Vagina (tissue), 2 donors: ENCODE measurements around the gene SYNJ1. TPM values are rescaled to one million over a fixed set of nuclear protein-coding genes. Genes with fewer than 3 reads are reported as not detected.

Source experiments
- DNase-seq, 2 donors: peaks; one replicate each; pipeline ENCODE4 v3.0.0-alpha.2; 2017; ENCODE audit errors: extremely low spot score in 2 of 2
- H3K27ac ChIP-seq: fragments of 200-600 bp; sonication (generic); one replicate; pipeline ENCODE4 v1.5.1; 2019
- H3K27me3 ChIP-seq: fragments of 200-600 bp; sonication (generic); one replicate; pipeline ENCODE4 v1.5.1; 2019
- H3K36me3 ChIP-seq, 2 donors: fragments of 200-600 bp; sonication (generic); one replicate each; pipeline ENCODE4 v1.5.1; 2017 to 2019
- H3K4me1 ChIP-seq: fragments of 200-600 bp; sonication (generic); one replicate; pipeline ENCODE4 v1.5.1; 2019
- H3K4me3 ChIP-seq, 2 donors: fragments of 200-600 bp; sonication (generic); 1 replicate in 1 of 2; 2 replicates in 1 of 2; pipeline ENCODE4 v1.5.1; 2016 to 2019
- H3K9me3 ChIP-seq: fragments of 200-600 bp; sonication (generic); one replicate; pipeline ENCODE4 v1.5.1; 2019
- POLR2A ChIP-seq, 2 donors: fragments of 450-650 bp; IDR thresholded peaks; one replicate each; pipeline ENCODE4 v1.6.1; 2017; ENCODE audit warnings: antibody characterized with exemption in 2 of 2, mild to moderate bottlenecking in 2 of 2, moderate library complexity in 2 of 2
- POLR2AphosphoS5 ChIP-seq, 2 donors: sonication (generic); formaldehyde crosslinking; IDR thresholded peaks; one replicate each; pipeline ENCODE4 v1.9.0; 2017; ENCODE audit warnings: antibody characterized with exemption in 2 of 2, mild to moderate bottlenecking in 2 of 2, low read depth in 1 of 2; ENCODE audit not compliant: insufficient read depth in 1 of 2
- intact Hi-C: fragments of 100-400 bp; cut with DNase I; formaldehyde crosslinking; loops from one replicate; pipeline ENCODE4 v1.15.1; 2023
- total RNA-seq: library from RNA; depleted of rRNA; stranded (reverse); fragments of >200 nt; gene quantifications from one replicate; pipeline ENCODE4 v1.2.3, GENCODE V29; 2016
- TF ChIP-seq, protein P1 (sequence below), 3 experiments: fragments of 450-650 bp in 2 of 3; fragments of 200-600 bp in 1 of 3; sonication (generic) in 1 of 3; IDR thresholded peaks; one replicate each; pipeline ENCODE4 v1.5.1; 2017 to 2019; ENCODE audit warnings: antibody characterized with exemption in 3 of 3, mild to moderate bottlenecking in 2 of 3, moderate library complexity in 2 of 3

The SYNJ1 gene
- total RNA-seq, 1 donor from 2014 or later = 22.8 TPM

DNA sequence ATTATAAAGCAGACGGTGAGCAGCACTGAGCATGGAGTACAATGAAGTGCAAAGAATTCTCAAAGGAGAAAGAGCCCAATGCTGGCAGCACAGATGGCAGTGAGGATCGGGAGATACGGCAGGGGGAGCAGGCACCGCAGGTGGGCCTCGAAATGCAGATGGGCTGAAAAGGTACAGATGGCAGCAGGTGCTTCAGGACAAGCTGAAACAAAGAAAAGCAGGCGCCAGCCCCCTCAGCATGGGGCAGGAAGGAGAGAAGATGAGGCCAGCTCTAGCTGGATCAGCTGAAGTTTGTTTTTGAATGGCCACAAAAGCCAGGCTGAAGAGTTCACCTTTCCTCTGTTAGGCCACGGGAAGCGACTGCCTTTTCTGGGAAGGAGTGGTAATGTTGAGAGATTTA is 123.3 kb downstream of the SYNJ1 start:
- intact Hi-C loops = no loop called here
- no peak overlapping the region for H3K27ac ChIP-seq
- no peak for TF ChIP-seq POLR2AphosphoS5 (IDR thresholded peaks at IDR 0.05; ENCODE audit: insufficient read depth in 1 of 2, low read depth in 1 of 2)
- no peaks in the 10 kb centered on the region for H3K9me3 ChIP-seq
- H3K36me3 ChIP-seq = peaks cover 0 to 76% of the 10 kb centered on the region in 2 donors
- no peak for DNase-seq
- H3K27me3 ChIP-seq = no peaks in the 10 kb centered on the region
- H3K4me1 ChIP-seq = no peaks in the 10 kb centered on the region
- H3K4me3 ChIP-seq = no peak overlapping the region

DNA sequence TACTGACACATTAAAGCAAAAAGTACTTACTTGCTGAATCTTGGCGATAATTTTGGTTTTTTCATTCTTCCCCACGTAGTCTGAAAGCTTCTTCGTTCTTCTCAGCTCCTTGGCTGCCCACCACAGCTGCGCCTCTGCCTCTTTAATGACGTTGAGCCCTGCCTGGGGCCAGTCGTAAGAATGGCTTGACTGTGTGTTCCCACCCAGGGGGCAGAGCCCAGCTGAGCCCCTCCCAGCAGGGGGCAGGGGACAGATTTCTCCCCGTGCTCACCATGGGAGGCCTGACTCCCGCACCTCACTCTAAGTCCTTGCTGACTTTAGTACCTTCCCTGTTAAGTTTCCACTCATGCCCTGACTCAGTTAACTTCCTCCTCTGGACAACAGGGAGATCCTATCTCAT is 124.7 kb downstream of the SYNJ1 start:
- H3K27me3 ChIP-seq = no peaks in the 10 kb centered on the region
- TF ChIP-seq, protein P1, sequence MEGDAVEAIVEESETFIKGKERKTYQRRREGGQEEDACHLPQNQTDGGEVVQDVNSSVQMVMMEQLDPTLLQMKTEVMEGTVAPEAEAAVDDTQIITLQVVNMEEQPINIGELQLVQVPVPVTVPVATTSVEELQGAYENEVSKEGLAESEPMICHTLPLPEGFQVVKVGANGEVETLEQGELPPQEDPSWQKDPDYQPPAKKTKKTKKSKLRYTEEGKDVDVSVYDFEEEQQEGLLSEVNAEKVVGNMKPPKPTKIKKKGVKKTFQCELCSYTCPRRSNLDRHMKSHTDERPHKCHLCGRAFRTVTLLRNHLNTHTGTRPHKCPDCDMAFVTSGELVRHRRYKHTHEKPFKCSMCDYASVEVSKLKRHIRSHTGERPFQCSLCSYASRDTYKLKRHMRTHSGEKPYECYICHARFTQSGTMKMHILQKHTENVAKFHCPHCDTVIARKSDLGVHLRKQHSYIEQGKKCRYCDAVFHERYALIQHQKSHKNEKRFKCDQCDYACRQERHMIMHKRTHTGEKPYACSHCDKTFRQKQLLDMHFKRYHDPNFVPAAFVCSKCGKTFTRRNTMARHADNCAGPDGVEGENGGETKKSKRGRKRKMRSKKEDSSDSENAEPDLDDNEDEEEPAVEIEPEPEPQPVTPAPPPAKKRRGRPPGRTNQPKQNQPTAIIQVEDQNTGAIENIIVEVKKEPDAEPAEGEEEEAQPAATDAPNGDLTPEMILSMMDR (IDR thresholded peaks at IDR 0.05) = no peak
- no peak for TF ChIP-seq POLR2AphosphoS5 (IDR thresholded peaks at IDR 0.05; ENCODE audit: insufficient read depth in 1 of 2, low read depth in 1 of 2)
- no peak for TF ChIP-seq POLR2A (IDR thresholded peaks at IDR 0.05)
- H3K4me3 ChIP-seq = no peak overlapping the region
- peaks cover 0 to 64% of the 10 kb centered on the region in 2 donors for H3K36me3 ChIP-seq
- no peaks in the 10 kb centered on the region for H3K4me1 ChIP-seq
- no peak overlapping the region for H3K27ac ChIP-seq
- H3K9me3 ChIP-seq = no peaks in the 10 kb centered on the region
- DNase-seq = no peak
- intact Hi-C loops = no loop called here

DNA sequence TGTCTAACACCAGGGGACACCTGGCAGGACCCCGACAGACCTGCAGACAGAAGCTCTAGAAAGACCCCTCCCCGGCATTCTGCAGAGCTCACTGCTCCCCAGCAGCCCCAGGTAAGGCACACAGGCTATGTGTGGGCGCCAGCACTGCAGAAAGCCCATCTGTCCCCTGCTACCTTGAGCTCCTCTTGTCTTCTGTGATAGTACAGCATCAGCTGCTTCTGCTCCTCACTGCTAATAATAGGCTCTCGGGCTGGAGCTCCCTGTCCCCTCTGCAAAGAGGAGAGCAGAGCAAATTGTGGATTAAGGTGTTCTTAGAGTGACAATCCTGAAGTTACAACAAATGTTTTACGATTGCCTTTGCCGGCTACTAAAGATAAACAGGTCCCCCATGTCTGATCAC is 125.7 kb downstream of the SYNJ1 start:
- no peak for DNase-seq
- intact Hi-C loops = no loop called here
- Histone ChIP-seq H3K9me3 (no peaks in the 10 kb centered on the region), H3K36me3 (peaks cover 0 to 54% of the 10 kb centered on the region in 2 donors), H3K4me1 (no peaks in the 10 kb centered on the region), H3K27ac (no peak overlapping the region), H3K27me3 (no peaks in the 10 kb centered on the region), H3K4me3 (no peak overlapping the region)
- TF ChIP-seq, protein P1 (IDR thresholded peaks at IDR 0.05) = no peak
- no peak for TF ChIP-seq POLR2A (IDR thresholded peaks at IDR 0.05)
- TF ChIP-seq POLR2AphosphoS5 (IDR thresholded peaks at IDR 0.05; ENCODE audit: insufficient read depth in 1 of 2, low read depth in 1 of 2) = no peak

DNA sequence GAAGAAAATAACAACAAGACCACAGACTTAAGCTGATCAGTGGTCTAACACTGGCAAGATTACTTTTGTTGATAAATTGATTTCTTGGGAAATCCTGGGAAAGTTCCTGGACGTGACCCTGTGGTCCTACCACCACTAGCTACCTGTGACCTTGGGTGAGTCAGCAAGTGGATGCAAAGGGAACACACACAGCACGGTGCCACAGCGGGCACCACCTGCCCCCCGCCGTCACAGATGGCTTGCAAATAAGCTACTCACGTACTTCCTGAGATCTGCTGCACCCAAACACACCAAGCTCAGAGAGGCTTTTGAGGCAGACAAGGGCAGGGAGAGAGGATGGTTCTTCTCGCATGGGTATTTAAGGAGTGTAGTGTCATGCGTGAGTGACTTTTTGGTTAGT is 128.3 kb downstream of the SYNJ1 start:
- intact Hi-C loops = loop anchor here (10.0 kb wide), 1 partner anchor 725 kb away; the partner anchor contains the start of gene HUNK
- TF ChIP-seq POLR2AphosphoS5 (IDR thresholded peaks at IDR 0.05; ENCODE audit: insufficient read depth in 1 of 2, low read depth in 1 of 2) = no peak
- TF ChIP-seq POLR2A (IDR thresholded peaks at IDR 0.05) = no peak
- TF ChIP-seq, protein P1 (IDR thresholded peaks at IDR 0.05) = no peak
- H3K27me3 ChIP-seq = no peaks in the 10 kb centered on the region
- H3K4me3 ChIP-seq = no peak overlapping the region
- H3K27ac ChIP-seq = no peak overlapping the region
- H3K36me3 ChIP-seq = peaks cover 0 to 29% of the 10 kb centered on the region in 2 donors
- DNase-seq = no peak
- no peaks in the 10 kb centered on the region for H3K4me1 ChIP-seq
- H3K9me3 ChIP-seq = no peaks in the 10 kb centered on the region

DNA sequence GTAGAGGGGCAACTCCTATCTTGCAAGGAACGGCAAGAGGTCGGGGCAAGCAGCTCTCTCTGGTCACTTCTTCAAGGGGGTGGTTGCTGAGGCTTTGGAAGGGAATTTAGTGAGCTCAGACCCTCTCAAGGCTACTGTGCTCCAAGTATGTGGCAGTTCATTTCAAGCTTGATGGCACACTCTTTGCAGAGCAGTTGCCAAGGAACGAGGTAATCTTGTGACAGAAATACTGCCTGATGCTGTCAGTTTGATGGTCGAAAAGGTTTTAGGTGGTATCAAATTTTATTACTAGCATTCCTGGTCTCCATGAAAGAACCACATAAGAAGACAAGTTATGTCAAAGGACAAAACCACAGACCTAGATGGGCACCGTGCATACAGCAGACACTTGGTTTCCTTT is 128.7 kb downstream of the SYNJ1 start:
- no peaks in the 10 kb centered on the region for H3K27me3 ChIP-seq
- H3K4me3 ChIP-seq = no peak overlapping the region
- no peak overlapping the region for H3K27ac ChIP-seq
- H3K4me1 ChIP-seq = no peaks in the 10 kb centered on the region
- no peaks in the 10 kb centered on the region for H3K9me3 ChIP-seq
- no peak for DNase-seq
- peaks cover 0 to 25% of the 10 kb centered on the region in 2 donors for H3K36me3 ChIP-seq
- intact Hi-C loops = loop anchor here (10.0 kb wide), 1 partner anchor 724 kb away; the partner anchor contains the start of gene HUNK
- TF ChIP-seq, protein P1 (IDR thresholded peaks at IDR 0.05) = no peak
- TF ChIP-seq POLR2AphosphoS5 (IDR thresholded peaks at IDR 0.05; ENCODE audit: insufficient read depth in 1 of 2, low read depth in 1 of 2) (no peak), POLR2A (IDR thresholded peaks at IDR 0.05) (no peak)
